Measurements from ENCODE around the gene MVK.

DNA sequence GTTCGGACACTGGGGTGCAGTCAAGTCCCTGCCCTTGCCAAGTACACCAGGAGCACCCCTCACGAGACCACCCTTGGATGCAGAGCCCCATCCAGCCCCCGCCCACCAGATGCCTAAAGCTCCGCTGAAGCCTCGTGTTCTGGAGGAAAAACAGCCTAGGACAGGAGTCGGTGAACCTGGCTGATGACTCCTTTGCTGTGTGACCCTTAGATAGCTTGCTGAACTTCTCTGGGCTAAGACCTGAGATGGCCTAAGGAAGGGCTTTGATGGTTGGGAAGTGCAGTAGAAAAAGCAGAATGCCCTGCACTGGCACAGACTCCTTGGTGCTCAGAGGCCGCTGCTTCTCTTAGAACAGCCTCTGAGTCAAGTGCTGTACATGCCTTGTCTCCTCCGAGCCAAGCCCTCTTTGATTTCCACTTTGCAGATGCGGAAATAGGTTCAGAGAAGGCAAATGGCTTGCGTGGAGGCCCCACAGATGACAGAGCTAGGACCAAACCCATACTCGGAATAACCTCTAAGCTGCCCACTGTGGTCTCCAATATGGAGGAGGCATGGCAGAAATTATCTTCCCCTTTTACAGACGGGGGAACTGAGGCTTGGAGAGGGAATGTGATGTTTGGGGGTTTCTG is 52.3 kb downstream of the MVK start:
- TF ChIP-seq CTCF (IDR thresholded peaks at IDR 0.05) = no peak
- TF ChIP-seq EP300 (IDR thresholded peaks at IDR 0.05) = no peak
- no peak for TF ChIP-seq POLR2A (IDR thresholded peaks at IDR 0.05; ENCODE audit: low read depth)
- TF ChIP-seq POLR2AphosphoS5 (IDR thresholded peaks at IDR 0.05) = no peak

All from esophagus muscularis mucosa (tissue), 4 donors.